Fibroblast of pulmonary artery (primary cell): ENCODE results near the gene INCA1.

Source experiments
- DNase-seq: peaks from one replicate; pipeline ENCODE4 v3.0.0-alpha.2; 2010; ENCODE audit warnings: low read depth
- H3K4me3 ChIP-seq: replicated peaks from 2 replicates; pipeline ENCODE4 v1.5.1; 2011; ENCODE audit warnings: low read depth, mild to moderate bottlenecking, control low read depth, low read length, moderate library complexity
- TF ChIP-seq, protein P1 (sequence below): IDR thresholded peaks from 2 replicates; pipeline ENCODE4 v1.5.1; 2011; ENCODE audit warnings: mild to moderate bottlenecking, control low read depth, low read length, inconsistent platforms; ENCODE audit errors: missing control alignments

Gene INCA1

GRCh38 chr17:4971826-4972225 lies 25.5 kb downstream of the INCA1 start:
- TF ChIP-seq, protein P1, sequence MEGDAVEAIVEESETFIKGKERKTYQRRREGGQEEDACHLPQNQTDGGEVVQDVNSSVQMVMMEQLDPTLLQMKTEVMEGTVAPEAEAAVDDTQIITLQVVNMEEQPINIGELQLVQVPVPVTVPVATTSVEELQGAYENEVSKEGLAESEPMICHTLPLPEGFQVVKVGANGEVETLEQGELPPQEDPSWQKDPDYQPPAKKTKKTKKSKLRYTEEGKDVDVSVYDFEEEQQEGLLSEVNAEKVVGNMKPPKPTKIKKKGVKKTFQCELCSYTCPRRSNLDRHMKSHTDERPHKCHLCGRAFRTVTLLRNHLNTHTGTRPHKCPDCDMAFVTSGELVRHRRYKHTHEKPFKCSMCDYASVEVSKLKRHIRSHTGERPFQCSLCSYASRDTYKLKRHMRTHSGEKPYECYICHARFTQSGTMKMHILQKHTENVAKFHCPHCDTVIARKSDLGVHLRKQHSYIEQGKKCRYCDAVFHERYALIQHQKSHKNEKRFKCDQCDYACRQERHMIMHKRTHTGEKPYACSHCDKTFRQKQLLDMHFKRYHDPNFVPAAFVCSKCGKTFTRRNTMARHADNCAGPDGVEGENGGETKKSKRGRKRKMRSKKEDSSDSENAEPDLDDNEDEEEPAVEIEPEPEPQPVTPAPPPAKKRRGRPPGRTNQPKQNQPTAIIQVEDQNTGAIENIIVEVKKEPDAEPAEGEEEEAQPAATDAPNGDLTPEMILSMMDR: no peak
- no peak for DNase-seq
- H3K4me3 ChIP-seq: no peak overlapping the region

DNA sequence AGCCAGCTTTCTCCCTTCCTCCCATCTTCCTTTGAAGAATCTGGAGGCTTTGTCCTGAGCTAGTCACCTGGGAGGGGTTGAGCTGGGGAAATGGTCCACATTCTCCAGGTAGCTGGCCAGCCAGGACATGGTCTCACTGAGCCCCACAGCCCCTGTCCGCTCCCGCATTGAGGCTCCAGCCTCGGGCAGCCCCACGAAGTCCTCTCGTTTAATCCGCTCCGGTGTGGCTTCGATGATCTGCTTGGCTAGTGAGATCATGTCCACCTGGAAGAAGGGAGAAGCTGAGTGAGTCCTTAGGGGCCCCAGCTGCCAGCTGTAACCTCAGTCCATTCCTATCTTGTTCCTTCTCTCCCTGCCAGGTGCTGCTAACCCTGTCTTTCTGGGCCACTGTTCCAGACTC lies 27.0 kb downstream of the INCA1 start:
- no peak for DNase-seq
- H3K4me3 ChIP-seq: no peak overlapping the region
- TF ChIP-seq, protein P1: no peak

- no peak for DNase-seq
- TF ChIP-seq, protein P1: no peak
- H3K4me3 ChIP-seq: peak overlapping the region; percentile 94
These were observed 27.7 kb downstream of the INCA1 start for GRCh38 chr17:4969551-4970173.

- TF ChIP-seq, protein P1: no peak
- peak overlapping the region; percentile 94 for H3K4me3 ChIP-seq
- peak; percentile 91 for DNase-seq
These were observed 28.2 kb downstream of the INCA1 start for GRCh38 chr17:4969047-4969550.

DNA sequence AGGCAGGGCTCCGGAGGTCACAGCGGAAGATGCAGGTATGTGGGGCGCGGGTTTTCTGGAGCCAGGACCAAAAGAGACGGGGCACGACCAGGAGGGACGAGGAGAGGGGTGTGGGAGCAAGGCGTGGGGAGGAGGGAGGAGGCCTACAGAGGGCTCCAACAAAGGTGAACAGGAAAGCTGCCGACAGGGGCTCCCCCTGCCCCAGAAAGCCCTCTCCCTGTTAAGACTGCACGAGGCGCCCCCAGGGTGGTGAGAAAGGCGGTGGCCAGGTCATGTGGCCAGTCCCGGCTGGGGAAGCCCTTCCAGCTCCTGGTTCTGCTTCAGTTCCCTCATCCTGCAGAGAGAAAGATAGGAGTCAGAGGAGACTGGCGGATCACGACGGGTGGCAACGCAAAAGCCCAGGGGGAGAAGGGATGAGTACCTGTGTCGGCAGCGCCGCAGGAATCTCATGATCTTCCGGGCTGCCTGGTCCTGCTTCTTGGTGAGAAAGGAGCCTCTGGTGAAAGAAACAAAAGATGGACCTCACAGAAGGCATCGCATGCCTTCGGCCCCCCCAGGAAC lies 28.8 kb downstream of the INCA1 start:
- TF ChIP-seq, protein P1: no peak
- no peak for DNase-seq
- H3K4me3 ChIP-seq: peak overlapping the region; percentile 94

DNA sequence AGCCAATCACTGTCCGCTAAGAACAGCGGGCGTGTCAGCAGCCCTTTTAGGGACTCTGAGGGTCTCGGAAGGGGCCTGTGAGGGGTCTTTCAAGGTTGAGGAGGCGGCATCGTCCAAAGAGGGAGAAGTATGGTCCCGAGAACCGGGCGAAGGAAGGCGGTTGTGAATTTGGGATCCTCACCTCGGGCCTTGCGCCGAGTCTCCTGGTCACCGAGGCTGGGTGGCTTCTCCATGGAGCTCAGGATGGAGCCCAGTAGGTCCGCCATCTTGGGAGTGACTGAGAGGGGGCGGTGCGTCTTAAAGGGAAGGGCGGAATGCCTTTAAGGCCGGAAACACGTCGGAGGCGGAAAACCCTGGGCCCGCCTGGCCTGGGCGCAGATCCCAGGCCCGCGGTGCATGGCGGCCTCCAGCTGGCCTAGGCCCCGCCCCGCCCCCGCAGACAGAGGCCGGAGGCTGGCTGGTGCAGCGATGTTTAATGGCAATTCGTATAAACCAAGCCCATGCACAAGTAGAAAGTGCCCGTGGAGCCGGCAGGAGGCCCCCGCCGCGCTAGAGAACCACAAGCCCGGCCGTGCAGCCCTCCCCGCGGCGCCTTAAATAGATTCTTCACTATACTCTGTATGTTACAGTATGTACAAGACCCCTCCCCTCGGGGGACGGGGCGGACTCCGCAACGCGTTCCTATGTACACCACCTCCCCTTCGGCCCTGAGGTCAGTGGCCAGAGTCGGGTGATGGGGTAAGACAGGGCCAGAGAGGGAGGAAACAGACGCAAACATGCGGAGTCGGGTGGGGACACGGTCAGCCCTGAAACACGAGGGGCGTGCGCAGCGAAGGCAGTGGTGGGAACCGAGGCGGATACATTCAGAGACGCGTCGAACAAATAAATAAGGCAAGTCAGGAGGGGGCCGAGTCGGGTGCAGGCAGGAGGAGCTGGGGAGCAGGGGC lies 29.5 kb downstream of the INCA1 start, which contains the start of gene SPAG7:
Gene SPAG7 (minus strand): TSS at position 279 of the 947 bp plus-strand sequence. CDS start 13 bp downstream, at position 266.
- peak; percentile 99 for DNase-seq
- TF ChIP-seq, protein P1: no peak
- peak within 1 kb of the TSS; percentile 94 for H3K4me3 ChIP-seq
